Measurements from ENCODE around the gene UQCRC2.
A peak's percentile ranks its signal among the peaks of the same experiment; 100 is the strongest.
"Not testable (repeated sequence)": the region's sequence is repeated elsewhere in the genome, so short reads cannot be mapped to it uniquely, and the experiment has no call there.

Gene UQCRC2
- long read RNA-seq, donor 1, transcript UQCRC2-203 (2 exons, 699 nt), result minor isoform, 40 of 155 reads
- long read RNA-seq, donor 1, transcript UQCRC2-201 (14 exons, 2,615 nt), result major isoform, 70 of 155 reads
- long read RNA-seq, donor 1, partial matches to known transcripts, result 40 of 155 reads
- long read RNA-seq, donor 1, other reads (novel, unspliced or antisense), result 5 of 155 reads
- long read RNA-seq, donor 2, transcript UQCRC2-201 (14 exons, 2,615 nt), result major isoform, 41 of 70 reads
- long read RNA-seq, donor 2, transcript UQCRC2-203 (2 exons, 699 nt), result minor isoform, 14 of 70 reads
- long read RNA-seq, donor 2, partial matches to known transcripts, result 14 of 70 reads
- long read RNA-seq, donor 2, other reads (novel, unspliced or antisense), result 0 of 70 reads
- long read RNA-seq, donor 3, transcript UQCRC2-203 (2 exons, 699 nt), result minor isoform, 14 of 44 reads
- long read RNA-seq, donor 3, transcript UQCRC2-201 (14 exons, 2,615 nt), result major isoform, 25 of 44 reads
- long read RNA-seq, donor 3, partial matches to known transcripts, result 5 of 44 reads
- long read RNA-seq, donor 3, other reads (novel, unspliced or antisense), result 0 of 44 reads
- long read RNA-seq, donor 4, transcript UQCRC2-203 (2 exons, 699 nt), result minor isoform, 29 of 123 reads
- long read RNA-seq, donor 4, transcript UQCRC2-201 (14 exons, 2,615 nt), result major isoform, 64 of 123 reads
- long read RNA-seq, donor 4, partial matches to known transcripts, result 29 of 123 reads
- long read RNA-seq, donor 4, other reads (novel, unspliced or antisense), result 0 of 123 reads
- long read RNA-seq, donor 5, transcript UQCRC2-201 (14 exons, 2,615 nt), result major isoform, 75 of 138 reads
- long read RNA-seq, donor 5, transcript UQCRC2-203 (2 exons, 699 nt), result minor isoform, 25 of 138 reads
- long read RNA-seq, donor 5, partial matches to known transcripts, result 38 of 138 reads
- long read RNA-seq, donor 5, other reads (novel, unspliced or antisense), result 0 of 138 reads
- long read RNA-seq, donor 6, transcript UQCRC2-203 (2 exons, 699 nt), result minor isoform, 22 of 108 reads
- long read RNA-seq, donor 6, transcript UQCRC2-201 (14 exons, 2,615 nt), result major isoform, 54 of 108 reads
- long read RNA-seq, donor 6, partial matches to known transcripts, result 32 of 108 reads
- long read RNA-seq, donor 6, other reads (novel, unspliced or antisense), result 0 of 108 reads
- long read RNA-seq, donor 7, result 0 reads
- long read RNA-seq, donor 8, transcript UQCRC2-203 (2 exons, 699 nt), result minor isoform, 25 of 106 reads
- long read RNA-seq, donor 8, transcript UQCRC2-201 (14 exons, 2,615 nt), result major isoform, 72 of 106 reads
- long read RNA-seq, donor 8, partial matches to known transcripts, result 8 of 106 reads
- long read RNA-seq, donor 8, other reads (novel, unspliced or antisense), result 0 of 106 reads

GRCh38 chr16:21952793-21953540 is at the start of gene UQCRC2:
UQCRC2 (plus strand) TSS chr16:21953361; CDS start chr16:21953424, 63 bp downstream.
- peak; percentile 97 for DNase-seq

DNA sequence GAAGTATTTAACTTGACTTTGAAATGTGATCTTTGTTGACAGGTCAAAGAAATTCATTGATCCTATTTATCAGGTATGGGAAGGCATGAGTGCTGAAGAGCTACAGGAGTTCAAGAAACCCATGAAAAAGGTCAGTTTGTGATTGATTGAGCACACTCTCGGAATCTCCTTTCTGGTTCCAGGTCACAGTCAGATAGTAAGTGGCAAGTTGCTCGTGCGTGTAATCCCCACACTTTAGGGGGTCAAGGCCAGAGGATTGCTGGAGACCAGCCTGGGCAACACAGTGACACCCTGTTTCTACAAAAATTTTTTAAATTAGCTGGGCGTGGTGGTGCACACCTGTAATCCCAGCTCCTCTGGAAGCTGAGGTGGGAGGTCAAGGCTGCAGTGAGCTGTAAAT is 20.5 kb upstream of the UQCRC2 start:
- DNase-seq, result not testable (repeated sequence)

- not testable (repeated sequence) for DNase-seq
Measured at GRCh38 chr16:21933316-21933715, 19.8 kb upstream of the UQCRC2 start.

- DNase-seq, result not testable (repeated sequence)
Measured at GRCh38 chr16:21933790-21934189, 19.4 kb upstream of the UQCRC2 start.

GRCh38 chr16:21936216-21936615 is 16.9 kb upstream of the UQCRC2 start:
- DNase-seq, result not testable (repeated sequence)

- no peak for DNase-seq
Measured at GRCh38 chr16:21937336-21937829, 15.8 kb upstream of the UQCRC2 start.

- no peak for DNase-seq
Measured at GRCh38 chr16:21940570-21940969, 12.6 kb upstream of the UQCRC2 start.

DNA sequence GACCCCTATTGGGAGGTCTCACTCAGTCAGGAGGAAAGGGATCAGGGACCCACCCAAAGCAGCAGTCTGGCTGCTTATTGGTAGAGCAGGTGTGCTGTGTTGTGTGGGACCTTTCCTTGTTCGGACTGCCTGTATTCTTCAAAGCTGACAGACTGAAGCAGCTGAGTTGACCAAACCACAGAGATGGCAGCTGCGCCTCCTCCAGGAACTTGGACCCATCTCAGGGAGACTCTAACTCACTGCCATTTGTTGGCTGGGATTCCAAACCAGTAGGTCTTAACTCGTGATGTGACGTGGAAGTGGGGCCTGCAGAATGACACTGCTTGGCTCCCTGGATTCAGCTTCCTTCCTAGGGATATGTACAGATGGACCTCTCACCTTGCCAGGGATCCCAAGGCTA is 9.6 kb upstream of the UQCRC2 start:
- no peak for DNase-seq

DNA sequence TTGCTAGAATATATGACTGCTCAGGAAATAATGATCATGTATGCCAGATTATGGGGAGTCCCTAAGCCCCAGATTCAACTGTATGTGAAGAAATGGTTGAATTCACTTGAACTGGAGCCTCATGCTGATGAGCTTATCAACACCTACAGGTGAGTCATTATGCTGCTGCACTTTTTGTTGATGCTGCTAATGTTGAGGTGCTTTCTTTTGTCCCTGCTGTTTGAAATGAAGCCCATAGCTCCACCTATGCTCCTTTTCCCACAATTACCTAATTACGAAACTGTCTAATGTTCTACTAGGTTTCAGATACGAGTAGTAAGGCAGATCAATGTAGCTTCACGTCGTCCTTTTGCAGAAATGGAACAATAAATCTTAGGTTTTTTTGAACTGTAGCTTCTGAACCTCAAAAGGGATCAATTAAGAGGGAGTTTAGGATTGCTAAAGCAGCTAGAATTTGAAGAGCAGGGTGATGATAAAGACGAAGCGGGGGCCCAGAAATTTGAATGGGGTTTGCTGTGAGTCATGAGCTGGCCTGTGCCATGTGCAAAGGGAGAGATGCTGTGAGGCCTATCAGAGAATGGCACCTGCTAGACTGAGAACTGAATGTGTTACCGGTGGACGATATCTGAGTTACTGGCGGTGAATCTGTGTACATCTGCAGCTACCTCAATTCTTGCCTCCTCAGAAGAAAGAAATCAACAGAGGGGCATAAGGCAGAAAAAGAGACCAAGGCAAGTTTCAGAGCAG is 6.1 kb upstream of the UQCRC2 start:
- no peak for DNase-seq

DNA sequence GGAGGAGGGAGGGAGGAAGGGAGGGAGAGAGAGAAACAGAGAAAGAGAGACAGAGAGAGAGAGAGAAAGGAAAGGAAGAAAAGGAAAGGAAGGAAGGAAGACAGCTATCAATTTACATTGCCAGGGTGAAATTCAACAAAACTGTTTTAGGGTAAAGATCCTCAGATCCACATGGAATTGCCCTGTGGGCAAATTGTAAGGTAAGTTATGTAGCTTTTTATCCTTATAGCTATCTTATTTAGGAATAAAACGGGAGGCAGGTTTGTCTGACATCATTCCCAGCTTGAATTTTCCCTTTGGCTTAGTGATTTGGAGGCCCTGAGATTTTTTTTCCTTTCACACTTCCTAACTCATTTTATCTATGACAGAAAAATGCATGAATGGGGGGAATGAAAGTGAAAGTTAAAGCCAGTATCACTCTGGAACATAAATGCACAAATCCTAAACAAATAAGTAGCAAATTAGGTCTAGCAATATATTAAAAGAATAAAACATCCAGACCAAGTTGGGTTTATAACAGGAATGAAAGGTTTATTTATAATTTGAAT is 3.4 kb upstream of the UQCRC2 start:
- DNase-seq, result no peak

DNA sequence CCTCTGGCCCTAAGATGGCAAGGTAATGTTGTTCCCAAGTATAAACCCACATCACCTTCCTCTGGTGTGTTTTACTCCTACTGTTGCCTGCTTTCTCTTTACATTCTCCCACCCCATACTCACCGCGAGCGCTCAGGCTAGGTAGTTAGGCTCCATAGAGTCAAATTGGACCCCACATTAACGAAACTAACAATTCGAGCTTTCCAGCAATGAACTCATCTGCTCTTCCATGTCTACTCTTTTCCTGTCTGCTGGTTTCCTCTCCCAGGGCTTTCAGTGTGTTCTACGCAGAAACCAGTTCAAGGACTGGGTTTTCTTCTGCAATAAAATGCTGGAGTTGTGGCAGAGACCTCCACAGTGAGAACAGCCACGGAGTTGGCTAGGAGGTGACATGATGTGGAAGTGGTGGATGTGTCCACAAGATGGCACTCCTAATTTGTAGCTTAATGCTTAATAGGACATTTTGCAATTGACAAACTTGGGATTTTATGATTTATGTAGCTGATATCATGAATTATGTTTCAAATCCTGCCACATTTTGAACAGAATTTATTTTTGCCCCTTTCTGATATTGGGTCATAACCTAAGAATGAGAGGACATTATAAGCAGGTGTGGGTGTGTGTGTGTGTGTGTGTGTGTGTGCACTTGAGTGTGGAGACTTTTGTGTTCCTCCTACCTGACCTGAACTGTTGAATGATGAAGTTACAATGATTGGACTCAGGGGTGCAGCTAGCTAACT is 2.2 kb upstream of the UQCRC2 start:
- DNase-seq, result peak; percentile 8

GRCh38 chr16:21952040-21952792 is 945 bp upstream of the UQCRC2 start:
- no peak for DNase-seq

DNA sequence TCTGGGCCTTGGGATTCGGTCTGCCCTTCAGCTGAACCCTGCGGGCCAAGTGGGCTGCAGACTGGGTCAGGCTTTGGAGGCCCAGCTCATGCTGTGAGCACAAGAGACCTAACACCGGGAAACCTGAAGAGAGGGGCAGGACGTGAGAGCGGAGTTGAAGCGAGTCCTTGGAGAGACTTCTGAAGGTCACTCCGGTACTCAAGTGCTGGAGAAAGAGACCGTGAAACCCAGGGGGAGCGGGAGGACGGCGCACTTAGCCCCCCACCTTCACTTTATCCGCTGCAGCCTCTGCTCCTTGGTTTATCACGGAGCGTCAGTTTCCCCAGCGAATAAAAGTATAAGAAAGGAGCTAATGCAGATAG is 361 bp downstream of the UQCRC2 start:
- no peak for DNase-seq

DNA sequence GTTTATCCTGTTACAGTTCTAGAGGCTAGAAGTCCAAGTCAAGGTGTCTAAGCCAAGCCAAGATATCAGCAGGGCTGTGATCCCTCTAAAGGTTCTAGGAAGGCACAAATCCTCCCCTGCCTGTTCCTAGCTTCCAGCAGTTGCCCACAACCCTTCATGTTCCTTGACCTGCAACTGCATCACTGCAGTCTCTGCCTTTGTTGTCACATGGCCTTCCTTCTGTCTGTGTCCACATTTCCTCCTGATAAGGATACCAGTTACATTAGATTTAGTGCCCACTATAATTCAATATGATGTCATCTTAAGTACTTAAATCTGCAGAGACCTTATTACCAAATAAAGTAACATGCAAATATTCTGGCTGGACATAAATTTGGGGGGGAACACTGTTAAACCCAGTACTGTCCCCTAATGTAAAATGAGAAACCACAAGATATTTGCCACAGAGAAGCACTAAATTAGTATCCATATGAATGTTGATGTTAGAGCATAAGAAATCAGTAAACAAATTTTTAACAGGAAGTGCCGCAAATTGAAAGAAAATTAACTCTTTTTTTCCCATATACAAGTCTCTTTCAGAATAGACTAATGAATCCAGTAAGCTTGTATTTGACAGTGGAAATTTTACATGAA is 4.7 kb downstream of the UQCRC2 start:
- DNase-seq, result no peak

GRCh38 chr16:21959050-21959449 is 5.9 kb downstream of the UQCRC2 start:
- DNase-seq, result no peak

DNA sequence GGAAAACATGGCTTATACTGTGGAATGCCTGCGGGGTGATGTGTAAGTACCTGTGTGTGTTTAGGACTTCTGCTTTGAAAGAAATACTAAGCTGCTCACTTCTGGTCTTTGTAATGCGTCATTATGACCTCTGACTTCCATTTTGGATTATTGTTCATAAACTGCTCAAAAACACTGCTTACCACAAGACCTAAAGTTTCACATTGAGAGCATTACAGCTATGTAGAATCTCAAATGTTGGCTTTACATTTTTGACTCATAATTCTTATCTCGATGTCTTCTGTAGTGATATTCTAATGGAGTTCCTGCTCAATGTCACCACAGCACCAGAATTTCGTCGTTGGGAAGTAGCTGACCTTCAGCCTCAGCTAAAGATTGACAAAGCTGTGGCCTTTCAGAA is 9.3 kb downstream of the UQCRC2 start:
- DNase-seq, result no peak

DNA sequence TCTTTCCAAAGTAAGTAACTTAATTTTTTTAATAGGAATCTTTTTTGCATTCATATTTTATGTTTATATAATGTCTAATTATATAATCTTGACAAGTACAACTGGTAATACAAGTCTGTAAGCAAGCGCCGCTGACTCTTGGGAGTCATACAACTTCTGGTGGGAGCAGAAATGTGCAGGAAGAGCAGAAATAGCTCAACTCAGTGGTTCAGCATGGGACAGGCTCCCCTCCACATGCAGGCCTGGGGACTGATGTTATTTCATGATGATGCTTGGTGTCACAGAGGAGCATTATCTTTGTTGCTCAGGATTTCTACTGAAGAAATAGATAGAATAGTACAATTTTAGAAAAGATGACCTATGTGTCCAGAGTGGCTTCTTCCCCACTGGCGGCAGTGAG is 10.7 kb downstream of the UQCRC2 start:
- DNase-seq, result no peak

DNA sequence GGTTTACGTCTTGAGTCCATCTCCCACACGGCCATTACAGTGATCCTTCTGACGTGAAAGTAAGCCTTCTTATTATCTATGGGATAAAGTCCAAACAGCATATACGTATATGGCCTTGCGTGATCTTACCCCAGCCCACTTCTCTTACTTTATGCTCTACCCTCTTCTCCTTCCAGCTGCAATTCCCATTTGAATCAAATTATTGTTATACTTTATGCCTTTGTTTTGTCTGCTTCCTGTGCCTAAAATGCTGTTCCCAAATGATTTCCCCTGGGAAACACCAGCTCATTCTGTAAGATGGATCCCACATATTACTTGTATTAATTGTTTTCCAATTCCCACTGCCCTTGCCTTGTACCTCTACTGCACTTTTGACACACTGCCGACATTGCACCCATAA is 11.2 kb downstream of the UQCRC2 start:
- DNase-seq, result no peak
